MM.1S (cell line): ENCODE results near the gene GCK.

Experiments used
- DNase-seq: peaks from one replicate; pipeline ENCODE4 v3.0.0-alpha.2; 2015
- H2AFZ ChIP-seq: fragments of 300-600 bp; sonication (generic); 2 replicates; pipeline ENCODE4 v1.6.0; 2016; ENCODE audit warnings: antibody characterized with exemption, low read length
- H3F3A ChIP-seq: fragments of 300-600 bp; sonication (generic); 2 replicates; pipeline ENCODE4 v1.6.1; 2016; ENCODE audit warnings: mild to moderate bottlenecking, antibody characterized with exemption, low read length, moderate library complexity, mixed read lengths; ENCODE audit not compliant: insufficient read depth
- H3K27ac ChIP-seq: fragments of 300-600 bp; sonication (generic); 2 replicates; pipeline ENCODE4 v1.5.1; 2016; ENCODE audit warnings: mild to moderate bottlenecking, low read length
- H3K27me3 ChIP-seq: fragments of 300-600 bp; sonication (generic); replicated peaks from 2 replicates; pipeline ENCODE4 v1.6.0; 2016; ENCODE audit warnings: low read length; ENCODE audit not compliant: insufficient read depth
- H3K36me3 ChIP-seq: fragments of 300-600 bp; sonication (generic); replicated peaks from 2 replicates; pipeline ENCODE4 v1.6.1; 2016; ENCODE audit warnings: mild to moderate bottlenecking, low read length, mixed read lengths; ENCODE audit not compliant: insufficient read depth
- H3K4me1 ChIP-seq: fragments of 300-600 bp; sonication (generic); 2 replicates; pipeline ENCODE4 v1.6.1; 2016; ENCODE audit warnings: low read length, mixed read lengths
- H3K4me2 ChIP-seq: fragments of 300-600 bp; sonication (generic); 2 replicates; pipeline ENCODE4 v1.6.0; 2016; ENCODE audit warnings: low read depth, low read length
- H3K4me3 ChIP-seq: fragments of 300-600 bp; sonication (generic); 2 replicates; pipeline ENCODE4 v1.5.1; 2016; ENCODE audit warnings: low read length, mixed read lengths
- H3K79me2 ChIP-seq: fragments of 300-600 bp; sonication (generic); 2 replicates; pipeline ENCODE4 v1.6.1; 2016; ENCODE audit warnings: mixed run types, low read length, mixed read lengths
- H3K9ac ChIP-seq: fragments of 300-600 bp; sonication (generic); 2 replicates; pipeline ENCODE4 v1.6.1; 2016; ENCODE audit warnings: low read length, mixed read lengths
- H3K9me2 ChIP-seq: fragments of 300-600 bp; sonication (generic); replicated peaks from 2 replicates; pipeline ENCODE4 v1.6.1; 2016; ENCODE audit warnings: mild to moderate bottlenecking, low read length, mixed read lengths; ENCODE audit not compliant: insufficient read depth
- H3K9me3 ChIP-seq: fragments of 300-600 bp; sonication (generic); replicated peaks from 2 replicates; pipeline ENCODE4 v1.6.1; 2016; ENCODE audit warnings: mild to moderate bottlenecking, low read length, mixed read lengths; ENCODE audit not compliant: insufficient read depth
- H4K20me1 ChIP-seq: fragments of 300-600 bp; sonication (generic); 2 replicates; pipeline ENCODE4 v1.6.1; 2016; ENCODE audit warnings: mild to moderate bottlenecking, low read length, moderate library complexity, mixed read lengths; ENCODE audit not compliant: insufficient read depth
- EZH2 ChIP-seq: fragments of 300-600 bp; sonication (generic); optimal IDR thresholded peaks from 2 replicates; pipeline ENCODE3; 2017; ENCODE audit warnings: low read depth, mild to moderate bottlenecking, antibody characterized with exemption, low read length, mixed read lengths
- EZH2phosphoT487 ChIP-seq: fragments of 300-600 bp; sonication (generic); IDR thresholded peaks from 2 replicates; pipeline ENCODE4 v1.6.1; 2018; ENCODE audit warnings: antibody characterized with exemption, low read length
- TF ChIP-seq, protein P1 (sequence below): fragments of 300-600 bp; sonication (generic); IDR thresholded peaks from 2 replicates; pipeline ENCODE4 v1.5.1; 2016; ENCODE audit warnings: antibody characterized with exemption, low read length, mixed read lengths

Gene GCK

DNA sequence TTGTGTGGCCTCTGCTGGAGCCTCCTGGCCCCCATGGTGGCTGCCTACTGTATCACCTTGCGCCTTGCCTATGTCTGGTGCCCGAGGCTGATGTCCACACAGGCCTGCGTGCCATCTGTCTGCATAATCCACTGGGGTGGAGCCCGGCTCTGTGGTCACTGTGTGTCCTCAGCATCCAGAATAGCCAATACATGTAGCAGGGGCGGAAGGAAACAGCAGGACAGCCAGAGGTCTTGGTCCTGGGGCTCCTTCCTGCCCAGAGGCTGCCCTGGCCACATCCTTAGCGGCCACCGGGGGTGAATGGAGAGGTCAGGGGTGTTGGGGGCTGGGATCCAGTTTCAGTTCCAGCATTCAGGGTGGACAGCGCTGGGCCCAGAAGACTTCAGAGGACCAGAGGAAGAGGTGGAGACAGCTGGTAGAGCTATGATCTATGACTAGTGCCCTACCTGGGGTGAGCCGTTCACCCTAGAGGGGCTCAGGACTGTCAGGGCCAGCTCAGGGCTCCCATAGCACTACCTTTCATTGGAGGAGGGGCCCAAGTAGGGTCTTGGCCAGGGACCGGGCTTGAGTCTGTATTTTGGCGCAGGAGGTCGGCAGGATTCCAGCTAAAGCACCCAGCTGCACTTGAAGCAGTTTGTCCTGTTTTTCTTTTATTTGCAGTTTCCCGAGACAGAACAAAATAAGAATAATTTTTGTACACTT, 27.4 kb upstream of the GCK start:
- H3K4me3 ChIP-seq, result no peak overlapping the region
- H2AFZ ChIP-seq, result no peak overlapping the region
- no peak for TF ChIP-seq EZH2phosphoT487
- TF ChIP-seq, protein P1, sequence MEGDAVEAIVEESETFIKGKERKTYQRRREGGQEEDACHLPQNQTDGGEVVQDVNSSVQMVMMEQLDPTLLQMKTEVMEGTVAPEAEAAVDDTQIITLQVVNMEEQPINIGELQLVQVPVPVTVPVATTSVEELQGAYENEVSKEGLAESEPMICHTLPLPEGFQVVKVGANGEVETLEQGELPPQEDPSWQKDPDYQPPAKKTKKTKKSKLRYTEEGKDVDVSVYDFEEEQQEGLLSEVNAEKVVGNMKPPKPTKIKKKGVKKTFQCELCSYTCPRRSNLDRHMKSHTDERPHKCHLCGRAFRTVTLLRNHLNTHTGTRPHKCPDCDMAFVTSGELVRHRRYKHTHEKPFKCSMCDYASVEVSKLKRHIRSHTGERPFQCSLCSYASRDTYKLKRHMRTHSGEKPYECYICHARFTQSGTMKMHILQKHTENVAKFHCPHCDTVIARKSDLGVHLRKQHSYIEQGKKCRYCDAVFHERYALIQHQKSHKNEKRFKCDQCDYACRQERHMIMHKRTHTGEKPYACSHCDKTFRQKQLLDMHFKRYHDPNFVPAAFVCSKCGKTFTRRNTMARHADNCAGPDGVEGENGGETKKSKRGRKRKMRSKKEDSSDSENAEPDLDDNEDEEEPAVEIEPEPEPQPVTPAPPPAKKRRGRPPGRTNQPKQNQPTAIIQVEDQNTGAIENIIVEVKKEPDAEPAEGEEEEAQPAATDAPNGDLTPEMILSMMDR, result no peak
- TF ChIP-seq EZH2, result no peak
- H3F3A ChIP-seq, result no peaks in the 10 kb centered on the region
- no peaks in the 10 kb centered on the region for H3K9me2 ChIP-seq
- peaks cover 22% of the 10 kb centered on the region for H3K27me3 ChIP-seq
- no peaks in the 10 kb centered on the region for H4K20me1 ChIP-seq
- H3K9ac ChIP-seq, result no peak overlapping the region
- no peak for DNase-seq
- H3K27ac ChIP-seq, result no peak overlapping the region
- no peaks in the 10 kb centered on the region for H3K9me3 ChIP-seq
- H3K36me3 ChIP-seq, result no peaks in the 10 kb centered on the region
- H3K4me2 ChIP-seq, result no peak overlapping the region
- H3K4me1 ChIP-seq, result no peaks in the 10 kb centered on the region
- H3K79me2 ChIP-seq, result no peaks in the 10 kb centered on the region

DNA sequence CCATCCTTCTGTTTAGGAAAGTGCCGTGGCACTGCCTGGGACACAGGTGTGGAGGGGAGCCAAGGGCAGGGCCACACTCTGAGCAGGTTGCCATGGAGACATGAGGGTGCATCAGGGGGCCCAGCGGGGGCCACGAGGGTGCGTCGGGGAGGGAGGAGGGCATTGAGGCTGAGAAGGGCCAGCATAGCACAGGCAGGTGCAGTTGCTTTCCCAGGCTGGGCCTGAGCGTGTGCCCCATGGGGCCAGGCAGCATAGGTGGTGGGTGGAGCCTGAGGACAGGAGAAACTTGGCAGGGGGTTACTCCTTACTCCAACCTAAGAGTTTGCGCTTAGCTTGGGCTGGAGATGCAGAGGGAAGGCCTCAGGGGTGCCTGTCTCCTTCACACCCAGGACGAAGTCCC, 26.8 kb upstream of the GCK start:
- peaks cover 15% of the 10 kb centered on the region for H3K27me3 ChIP-seq
- TF ChIP-seq EZH2 (no peak), EZH2phosphoT487 (no peak)
- H3K9me2 ChIP-seq, result no peaks in the 10 kb centered on the region
- H4K20me1 ChIP-seq, result no peaks in the 10 kb centered on the region
- H3K4me2 ChIP-seq, result no peak overlapping the region
- H3F3A ChIP-seq, result no peaks in the 10 kb centered on the region
- H3K9me3 ChIP-seq, result no peaks in the 10 kb centered on the region
- H3K36me3 ChIP-seq, result no peaks in the 10 kb centered on the region
- no peak for DNase-seq
- no peak overlapping the region for H3K9ac ChIP-seq
- no peaks in the 10 kb centered on the region for H3K79me2 ChIP-seq
- no peak overlapping the region for H3K4me3 ChIP-seq
- no peak overlapping the region for H2AFZ ChIP-seq
- no peaks in the 10 kb centered on the region for H3K4me1 ChIP-seq
- H3K27ac ChIP-seq, result no peak overlapping the region

DNA sequence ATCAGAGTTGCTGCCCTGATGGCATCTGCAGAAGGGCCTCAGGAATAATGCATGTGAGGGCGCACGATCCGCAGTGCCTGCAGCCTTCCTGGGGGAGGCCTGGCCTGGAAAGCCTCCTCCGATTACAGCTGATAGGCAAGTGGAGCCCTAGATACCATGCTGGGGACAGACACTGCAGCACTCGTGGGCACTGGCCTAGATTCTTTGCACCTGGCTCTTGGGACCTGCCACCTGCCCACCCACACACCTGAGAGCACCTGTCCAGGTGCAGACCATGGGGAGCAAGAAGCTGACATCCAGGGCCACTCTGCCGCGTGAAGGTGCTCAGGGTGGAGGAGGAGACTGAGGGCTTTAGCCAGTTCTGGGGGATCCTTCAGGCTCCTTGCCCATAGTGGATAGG, 26.3 kb upstream of the GCK start:
- Histone ChIP-seq H3K9me3 (no peaks in the 10 kb centered on the region), H3K4me3 (no peak overlapping the region), H4K20me1 (no peaks in the 10 kb centered on the region), H3K9ac (no peak overlapping the region), H3K4me2 (no peak overlapping the region), H3F3A (no peaks in the 10 kb centered on the region), H3K4me1 (no peaks in the 10 kb centered on the region), H3K27ac (no peak overlapping the region), H3K9me2 (no peaks in the 10 kb centered on the region), H2AFZ (no peak overlapping the region), H3K27me3 (peaks cover 14% of the 10 kb centered on the region; the same call in 1 of the 2 replicates), H3K36me3 (peaks cover 3% of the 10 kb centered on the region; the same call in 1 of the 2 replicates), H3K79me2 (no peaks in the 10 kb centered on the region)
- TF ChIP-seq EZH2phosphoT487 (no peak), EZH2 (no peak)
- TF ChIP-seq, protein P1, result no peak
- no peak for DNase-seq

DNA sequence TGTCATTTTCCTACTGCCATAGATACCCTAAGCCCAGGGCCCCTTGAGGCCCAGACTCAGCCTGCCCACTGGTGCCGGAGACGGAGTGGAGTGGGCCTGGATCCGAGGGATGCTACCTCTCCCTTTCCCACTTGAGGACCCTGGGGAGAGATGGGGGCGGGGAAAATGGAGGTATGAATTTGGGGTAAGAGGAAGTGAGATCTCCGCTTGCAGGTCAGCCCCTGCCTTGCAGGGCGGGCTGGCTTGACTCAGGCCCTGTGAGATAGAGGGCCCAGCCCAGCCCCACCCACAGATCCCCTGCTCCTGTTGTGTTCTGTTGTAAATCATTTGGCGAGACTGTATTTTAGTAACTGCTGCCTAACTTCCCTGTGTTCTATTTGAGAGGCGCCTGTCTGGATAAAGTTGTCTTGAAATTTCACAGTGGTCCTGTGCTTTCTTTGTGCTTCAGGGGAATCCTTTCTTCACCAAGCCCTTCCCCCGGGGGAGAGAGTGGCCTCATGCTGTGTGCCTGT, 24.7 kb upstream of the GCK start:
- TF ChIP-seq, protein P1, result no peak
- no peak for TF ChIP-seq EZH2phosphoT487
- no peak for TF ChIP-seq EZH2
- no peak overlapping the region for H3K27ac ChIP-seq
- no peaks in the 10 kb centered on the region for H3K79me2 ChIP-seq
- no peak overlapping the region for H2AFZ ChIP-seq
- H3K9ac ChIP-seq, result no peak overlapping the region
- DNase-seq, result no peak
- H3K27me3 ChIP-seq, result 0 out of 2 replicates have a peak, but pooled peaks cover 4% of the 10 kb centered on the region
- H3K4me3 ChIP-seq, result no peak overlapping the region
- no peaks in the 10 kb centered on the region for H3K9me2 ChIP-seq
- no peaks in the 10 kb centered on the region for H3F3A ChIP-seq
- H3K4me2 ChIP-seq, result no peak overlapping the region
- H3K36me3 ChIP-seq, result peaks cover 9% of the 10 kb centered on the region; the same call in 1 of the 2 replicates
- no peaks in the 10 kb centered on the region for H3K4me1 ChIP-seq
- no peaks in the 10 kb centered on the region for H4K20me1 ChIP-seq
- no peaks in the 10 kb centered on the region for H3K9me3 ChIP-seq
